Activated T-cell treated with anti-CD3 and anti-CD28 coated beads for 24 hours (primary cell): ENCODE results near the gene NUDC.
"Not testable (repeated sequence)": the region's sequence is repeated elsewhere in the genome, so short reads cannot be mapped to it uniquely, and the experiment has no call there.

Experiments used
- DNase-seq: peaks from one replicate; pipeline ENCODE4 v3.0.0-alpha.2; 2020; ENCODE audit warnings: low read depth

Gene NUDC

GRCh38 chr1:26921540-26922430, at the start of gene NUDC:
TSS of gene NUDC (plus strand) at chr1:26921743. CDS start at chr1:26921849, 106 bp downstream.
- peak; percentile 94 for DNase-seq

DNA sequence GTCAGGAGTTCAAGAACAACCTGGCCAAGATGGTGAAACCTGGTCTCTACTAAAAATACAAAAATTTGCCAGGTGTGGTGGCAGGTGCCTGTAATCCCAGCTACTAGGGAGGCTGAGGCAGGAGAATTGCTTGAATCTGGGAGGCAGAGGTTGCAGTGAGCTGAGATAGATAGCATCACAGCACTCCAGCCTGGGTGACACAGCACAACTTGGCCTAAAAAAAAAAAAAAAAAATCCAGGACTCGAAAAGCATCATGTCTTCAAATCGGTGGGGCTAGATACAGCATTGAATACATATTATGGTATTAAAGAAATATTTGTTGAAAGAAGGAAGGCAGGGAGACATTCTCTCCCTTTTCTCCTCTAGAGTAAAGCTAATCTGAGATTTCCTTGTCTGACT, 48.4 kb upstream of the NUDC start:
- not testable (repeated sequence) for DNase-seq

DNA sequence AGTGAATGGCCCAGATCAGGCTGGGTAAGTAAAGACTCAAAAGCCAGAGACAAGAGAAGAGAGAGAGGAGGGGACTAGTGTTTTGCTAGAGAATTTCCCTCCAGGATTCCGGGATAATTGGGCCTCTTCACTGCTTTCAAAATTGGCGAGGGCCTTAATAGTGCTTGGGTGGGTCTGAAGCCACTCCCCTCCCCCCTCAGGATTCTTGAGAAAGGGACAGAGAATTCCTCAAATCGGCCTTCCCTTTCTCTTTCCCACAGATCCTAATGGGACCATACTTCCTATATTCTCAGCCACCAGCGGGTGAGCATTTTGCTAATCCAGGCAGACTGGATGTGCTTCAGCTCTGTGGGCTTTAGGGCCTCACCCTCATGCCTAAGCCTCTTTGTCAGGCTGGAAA, 46.6 kb upstream of the NUDC start:
- no peak for DNase-seq

DNA sequence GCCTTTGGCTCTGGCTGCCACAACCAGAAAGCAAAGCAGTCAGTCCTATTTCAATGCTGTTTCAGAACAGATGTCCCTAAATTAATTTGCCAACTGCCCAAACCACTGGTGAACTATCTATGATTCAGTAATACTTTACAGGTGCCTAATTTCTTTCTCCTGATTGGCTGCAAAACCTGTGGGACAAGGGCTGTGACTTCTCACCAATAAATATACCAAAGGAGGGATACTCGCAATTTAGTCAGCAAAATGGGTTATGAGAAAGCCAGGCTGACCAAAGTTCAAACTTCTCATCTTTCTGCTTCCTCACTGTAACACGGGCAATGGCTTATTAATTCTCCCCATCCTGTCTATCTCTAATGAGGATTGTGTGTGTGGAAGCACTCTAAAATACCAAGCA, 44.2 kb upstream of the NUDC start:
- no peak for DNase-seq

DNA sequence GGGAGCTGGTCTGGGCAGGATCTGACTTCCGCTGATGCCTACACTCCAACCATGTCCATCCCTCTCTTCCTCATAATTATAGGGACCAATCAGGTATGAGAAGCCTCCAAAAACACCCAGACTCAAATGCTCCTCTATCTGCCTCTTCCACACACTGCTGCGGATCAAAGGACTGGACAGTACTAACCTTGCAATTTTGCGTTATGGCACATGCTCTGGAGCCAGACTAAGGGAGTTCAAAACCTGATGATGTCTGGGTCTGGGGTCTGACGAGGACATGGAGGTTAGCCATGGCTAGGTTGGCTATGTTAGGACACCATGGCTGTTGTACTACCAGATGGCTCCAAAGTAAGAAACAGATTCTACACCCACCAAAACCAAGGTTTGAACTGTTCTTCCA, 41.8 kb upstream of the NUDC start:
- no peak for DNase-seq

DNA sequence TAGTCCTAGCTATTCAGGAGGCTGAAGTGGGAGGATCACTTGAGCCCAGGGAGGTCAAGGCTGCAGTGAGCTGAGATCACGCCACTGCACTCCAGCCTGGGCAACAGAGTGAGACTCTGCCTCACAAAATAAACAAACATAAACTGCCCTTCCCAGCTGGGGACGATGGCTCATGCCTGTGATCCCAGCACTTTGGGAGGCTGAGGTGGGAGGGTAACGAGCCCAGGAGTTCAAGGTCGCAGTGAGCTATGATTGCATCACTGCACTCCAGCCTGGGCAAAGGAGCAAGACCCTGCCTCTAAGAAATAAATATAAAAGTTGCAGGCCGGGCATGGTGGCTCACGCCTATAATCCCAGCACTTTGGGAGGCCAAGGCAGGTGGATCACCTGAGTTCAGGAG, 39.9 kb upstream of the NUDC start:
- not testable (repeated sequence) for DNase-seq

DNA sequence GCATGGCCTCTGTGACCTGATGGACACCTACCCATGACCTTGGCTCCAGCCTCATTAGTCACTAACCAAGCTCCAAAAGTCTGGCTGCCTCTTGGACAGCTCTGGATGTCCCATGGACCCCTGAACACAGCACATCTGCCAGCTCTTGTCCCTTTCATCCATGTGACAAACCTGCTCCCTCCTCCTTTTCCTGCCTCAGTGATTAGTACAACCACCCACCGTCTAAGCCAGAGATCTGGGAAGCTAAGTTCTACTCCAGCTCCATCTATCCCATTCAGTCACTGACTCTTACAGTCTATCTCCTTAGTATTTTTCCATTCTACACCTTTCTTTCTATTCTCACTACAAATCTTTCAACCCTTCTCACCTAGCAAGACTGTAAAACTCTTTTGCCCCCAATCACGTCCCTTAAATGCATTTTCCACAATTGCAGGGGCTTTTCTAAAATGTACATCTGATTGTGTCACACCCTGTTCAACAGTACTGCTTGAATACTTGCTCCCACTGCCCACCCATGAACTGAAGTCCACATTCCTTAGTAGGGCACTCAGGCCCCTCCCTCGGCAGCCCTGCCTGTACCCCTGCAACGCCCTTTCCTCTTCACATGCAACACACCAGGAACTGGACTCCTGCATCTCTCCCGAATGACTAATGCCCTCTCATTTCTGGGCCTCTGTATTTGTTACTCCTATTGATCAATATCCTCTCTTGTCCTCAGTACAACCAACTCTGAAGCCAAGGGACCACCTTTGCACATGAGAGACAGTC, 38.7 kb upstream of the NUDC start:
- DNase-seq, result no peak

DNA sequence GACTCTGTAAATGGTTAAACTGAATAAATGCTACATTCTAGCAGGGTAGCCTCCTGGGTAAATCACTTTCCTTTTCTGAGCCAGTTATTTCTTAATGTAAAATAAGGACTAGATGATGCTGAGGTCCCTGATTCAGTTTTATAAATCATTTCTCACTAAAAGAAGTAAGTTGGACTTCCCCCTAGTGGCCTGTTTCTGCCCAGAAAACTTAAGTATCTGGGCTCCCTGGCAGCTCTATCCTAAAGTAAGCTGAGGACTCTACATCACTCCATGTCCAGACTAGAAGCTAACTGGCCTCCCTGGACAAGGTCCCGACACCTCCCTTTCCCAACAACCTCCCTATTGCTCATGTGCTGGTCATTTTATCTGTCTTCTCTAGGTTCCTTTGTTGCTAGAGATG, 34.4 kb upstream of the NUDC start:
- DNase-seq, result no peak

GRCh38 chr1:26888231-26888630, 33.3 kb upstream of the NUDC start:
- DNase-seq, result no peak

- peak; percentile 71 for DNase-seq
Observed at GRCh38 chr1:26889551-26890466, 31.7 kb upstream of the NUDC start, which contains the start of gene GPN2. TSS of gene GPN2 (minus strand) at chr1:26890283. CDS start at chr1:26890096, 187 bp downstream.

GRCh38 chr1:26890467-26890796, 31.1 kb upstream of the NUDC start:
- DNase-seq, result no peak

GRCh38 chr1:26894263-26894662, 27.3 kb upstream of the NUDC start:
- no peak for DNase-seq

DNA sequence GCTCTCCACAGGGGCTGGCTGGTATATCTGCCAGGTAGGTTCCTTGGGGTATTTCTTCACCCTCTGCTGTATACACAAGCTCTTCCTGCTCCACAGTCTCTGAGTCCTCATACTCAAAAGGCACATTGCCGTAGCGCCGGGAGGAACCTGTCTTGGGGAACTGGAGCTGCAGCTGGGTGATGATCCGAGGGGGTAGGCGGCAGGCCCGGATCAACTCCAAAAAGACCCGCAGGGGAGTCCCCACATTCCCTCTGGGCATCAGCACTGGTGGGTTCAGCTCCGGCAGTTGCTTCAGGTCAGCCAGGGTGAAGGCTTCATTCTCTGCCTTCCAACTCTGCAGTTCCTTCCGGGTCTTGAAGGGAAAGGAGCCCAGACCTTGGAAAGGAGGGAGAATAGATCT, 24.2 kb upstream of the NUDC start:
- DNase-seq, result no peak

- DNase-seq, result peak; percentile 82
Observed at GRCh38 chr1:26900001-26900814, 21.3 kb upstream of the NUDC start, which contains the start of gene GPATCH3. TSS of gene GPATCH3 (minus strand) at chr1:26900467. CDS start at chr1:26900442, 25 bp downstream.

DNA sequence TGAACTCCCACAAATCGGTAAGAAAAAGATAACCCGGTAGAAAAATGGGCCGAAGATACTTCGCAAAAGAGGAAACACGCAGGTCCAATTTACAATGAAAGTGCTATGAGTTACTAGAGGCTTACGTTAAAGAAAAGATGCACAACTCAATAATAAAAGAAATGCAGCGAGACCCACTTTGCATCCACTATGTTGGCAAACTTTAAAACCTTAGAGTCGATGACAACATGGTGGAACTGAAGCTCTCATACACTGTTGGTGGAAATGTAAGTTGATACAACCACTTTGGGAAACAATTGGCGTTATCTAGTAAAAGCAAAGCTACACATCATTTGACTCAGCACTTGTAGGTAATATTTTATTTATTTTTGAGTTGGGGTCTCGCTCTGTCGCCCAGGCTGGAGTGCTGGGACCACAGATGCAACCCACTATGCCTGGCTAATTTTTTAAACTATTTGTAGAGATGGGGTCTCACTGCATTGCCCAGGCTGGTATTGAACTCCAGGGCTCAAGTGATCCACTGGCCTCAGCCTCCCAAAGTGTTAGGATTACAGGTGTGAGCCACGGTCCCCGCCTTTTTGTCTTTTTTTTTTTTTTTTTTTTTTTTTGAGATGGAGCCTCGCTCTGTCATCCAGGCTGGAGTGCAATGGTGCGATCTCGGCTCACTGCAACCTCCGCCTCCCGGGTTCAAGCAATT, 20.6 kb upstream of the NUDC start:
- no peak for DNase-seq

DNA sequence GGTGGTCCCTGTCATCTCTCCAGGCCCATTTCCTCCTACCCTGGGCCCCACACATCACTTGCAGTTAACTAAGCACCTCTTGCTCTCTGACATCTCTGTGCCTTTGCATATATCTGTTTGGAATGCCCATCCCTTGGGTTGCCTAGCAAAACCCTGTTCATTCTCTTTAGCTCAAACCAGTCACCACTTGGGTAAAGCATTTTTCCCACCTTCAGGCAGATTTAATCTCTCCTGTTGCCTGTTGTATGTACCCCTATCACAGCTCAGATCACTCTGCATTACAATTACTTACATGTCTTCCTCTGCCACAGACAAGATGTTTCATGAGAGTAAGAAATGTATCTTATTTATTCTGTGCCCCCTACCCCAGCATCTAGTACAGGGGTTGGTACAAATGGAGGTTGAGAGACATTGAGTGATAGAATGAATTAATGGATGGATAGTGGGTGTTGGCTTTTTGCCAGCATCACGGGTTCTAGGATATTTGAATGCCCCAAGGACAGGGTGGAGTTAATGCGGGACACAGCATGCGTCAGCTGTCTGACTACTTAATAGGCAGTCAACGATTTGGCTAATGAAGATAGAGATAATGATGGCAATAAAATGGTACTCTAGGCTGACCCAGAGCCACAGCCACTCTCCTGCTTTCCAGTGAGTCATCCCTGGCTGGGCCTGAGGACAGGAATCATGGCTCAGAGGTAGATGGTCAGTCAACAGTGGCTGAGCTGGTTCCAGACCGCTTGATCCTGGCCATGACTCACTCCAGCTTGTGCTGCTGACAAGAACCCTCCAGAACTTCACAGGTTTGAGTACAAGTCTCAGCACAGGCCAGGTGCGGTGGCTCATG, 14.2 kb upstream of the NUDC start:
- no peak for DNase-seq

GRCh38 chr1:26909951-26910342, 11.6 kb upstream of the NUDC start:
- no peak for DNase-seq

DNA sequence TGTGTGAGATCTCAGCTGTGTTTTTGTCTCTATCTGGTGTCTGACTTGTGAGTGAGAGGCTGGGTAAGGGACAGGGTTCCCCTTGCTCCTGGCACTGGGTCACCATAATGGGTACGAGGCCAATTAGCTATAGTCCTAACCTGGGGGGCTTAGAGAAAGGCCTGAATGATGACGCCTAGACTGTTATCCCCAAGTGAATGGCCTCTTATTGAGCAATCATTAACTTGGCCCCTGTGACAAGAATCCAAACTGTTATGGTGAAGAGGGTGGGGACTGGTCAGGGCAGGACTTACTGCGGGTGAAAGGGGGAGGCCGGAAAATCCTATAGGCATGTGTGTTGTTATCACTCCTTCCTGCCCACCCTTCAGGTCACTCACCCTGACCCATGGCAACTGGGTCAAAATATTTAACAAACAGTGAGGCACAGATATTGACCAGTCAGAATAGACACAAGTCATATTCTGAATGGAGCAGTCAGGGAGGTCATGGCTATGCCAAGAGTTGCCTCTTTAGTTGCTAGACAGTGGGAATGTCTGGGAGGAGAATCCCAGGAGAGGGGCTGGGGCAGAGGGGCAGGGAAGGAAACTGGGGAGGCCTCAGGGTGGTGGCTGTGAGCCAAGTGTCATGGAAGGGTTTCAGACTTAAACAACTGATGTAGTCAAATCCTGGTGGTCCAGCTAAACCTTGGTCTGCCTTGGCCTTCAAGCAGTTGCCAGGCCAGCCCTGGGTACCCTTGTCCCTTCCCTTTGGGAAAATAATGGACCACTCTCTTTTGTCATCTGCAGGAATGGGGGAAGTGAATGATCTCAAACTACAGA, 11.0 kb upstream of the NUDC start:
- DNase-seq, result no peak
